Measurements from ENCODE around the gene UBR1. TPM values are rescaled to one million over a fixed set of nuclear protein-coding genes. Genes with fewer than 3 reads are reported as not detected.

Gene UBR1
- total RNA-seq, 1 experiment from 2014 or later: 23.2 TPM

- Histone ChIP-seq H3K36me3 (ENCODE audit: control insufficient read depth, insufficient read depth, low read length) (peaks cover 4% of the 10 kb centered on the region; the same call in 1 of the 2 replicates), H3K9me3 (ENCODE audit: control insufficient read depth, insufficient read depth, low read depth, low read length) (no peaks in the 10 kb centered on the region), H3K27me3 (ENCODE audit: control insufficient read depth, insufficient read depth, low read length) (no peaks in the 10 kb centered on the region), H3K4me1 (ENCODE audit: control insufficient read depth, insufficient read depth, low read length) (no peaks in the 10 kb centered on the region), H3K4me3 (ENCODE audit: low read depth in 2 of 2, low read length in 2 of 2) (no peak overlapping the region), H3K27ac (ENCODE audit: low read length) (no peak overlapping the region)
- TF ChIP-seq POLR2AphosphoS5 (IDR thresholded peaks at IDR 0.05; ENCODE audit: low read depth, low read length) (no peak), TCF7L2 (IDR thresholded peaks at IDR 0.05; ENCODE audit: low read depth, low read length) (no peak), SIN3A (IDR thresholded peaks at IDR 0.05; ENCODE audit: borderline replicate concordance, insufficient read depth, low read depth, low read length) (no peak)
- TF ChIP-seq, protein P1, sequence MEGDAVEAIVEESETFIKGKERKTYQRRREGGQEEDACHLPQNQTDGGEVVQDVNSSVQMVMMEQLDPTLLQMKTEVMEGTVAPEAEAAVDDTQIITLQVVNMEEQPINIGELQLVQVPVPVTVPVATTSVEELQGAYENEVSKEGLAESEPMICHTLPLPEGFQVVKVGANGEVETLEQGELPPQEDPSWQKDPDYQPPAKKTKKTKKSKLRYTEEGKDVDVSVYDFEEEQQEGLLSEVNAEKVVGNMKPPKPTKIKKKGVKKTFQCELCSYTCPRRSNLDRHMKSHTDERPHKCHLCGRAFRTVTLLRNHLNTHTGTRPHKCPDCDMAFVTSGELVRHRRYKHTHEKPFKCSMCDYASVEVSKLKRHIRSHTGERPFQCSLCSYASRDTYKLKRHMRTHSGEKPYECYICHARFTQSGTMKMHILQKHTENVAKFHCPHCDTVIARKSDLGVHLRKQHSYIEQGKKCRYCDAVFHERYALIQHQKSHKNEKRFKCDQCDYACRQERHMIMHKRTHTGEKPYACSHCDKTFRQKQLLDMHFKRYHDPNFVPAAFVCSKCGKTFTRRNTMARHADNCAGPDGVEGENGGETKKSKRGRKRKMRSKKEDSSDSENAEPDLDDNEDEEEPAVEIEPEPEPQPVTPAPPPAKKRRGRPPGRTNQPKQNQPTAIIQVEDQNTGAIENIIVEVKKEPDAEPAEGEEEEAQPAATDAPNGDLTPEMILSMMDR (IDR thresholded peaks at IDR 0.05): no peak
- TF ChIP-seq, protein P2, sequence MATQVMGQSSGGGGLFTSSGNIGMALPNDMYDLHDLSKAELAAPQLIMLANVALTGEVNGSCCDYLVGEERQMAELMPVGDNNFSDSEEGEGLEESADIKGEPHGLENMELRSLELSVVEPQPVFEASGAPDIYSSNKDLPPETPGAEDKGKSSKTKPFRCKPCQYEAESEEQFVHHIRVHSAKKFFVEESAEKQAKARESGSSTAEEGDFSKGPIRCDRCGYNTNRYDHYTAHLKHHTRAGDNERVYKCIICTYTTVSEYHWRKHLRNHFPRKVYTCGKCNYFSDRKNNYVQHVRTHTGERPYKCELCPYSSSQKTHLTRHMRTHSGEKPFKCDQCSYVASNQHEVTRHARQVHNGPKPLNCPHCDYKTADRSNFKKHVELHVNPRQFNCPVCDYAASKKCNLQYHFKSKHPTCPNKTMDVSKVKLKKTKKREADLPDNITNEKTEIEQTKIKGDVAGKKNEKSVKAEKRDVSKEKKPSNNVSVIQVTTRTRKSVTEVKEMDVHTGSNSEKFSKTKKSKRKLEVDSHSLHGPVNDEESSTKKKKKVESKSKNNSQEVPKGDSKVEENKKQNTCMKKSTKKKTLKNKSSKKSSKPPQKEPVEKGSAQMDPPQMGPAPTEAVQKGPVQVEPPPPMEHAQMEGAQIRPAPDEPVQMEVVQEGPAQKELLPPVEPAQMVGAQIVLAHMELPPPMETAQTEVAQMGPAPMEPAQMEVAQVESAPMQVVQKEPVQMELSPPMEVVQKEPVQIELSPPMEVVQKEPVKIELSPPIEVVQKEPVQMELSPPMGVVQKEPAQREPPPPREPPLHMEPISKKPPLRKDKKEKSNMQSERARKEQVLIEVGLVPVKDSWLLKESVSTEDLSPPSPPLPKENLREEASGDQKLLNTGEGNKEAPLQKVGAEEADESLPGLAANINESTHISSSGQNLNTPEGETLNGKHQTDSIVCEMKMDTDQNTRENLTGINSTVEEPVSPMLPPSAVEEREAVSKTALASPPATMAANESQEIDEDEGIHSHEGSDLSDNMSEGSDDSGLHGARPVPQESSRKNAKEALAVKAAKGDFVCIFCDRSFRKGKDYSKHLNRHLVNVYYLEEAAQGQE (IDR thresholded peaks at IDR 0.05; ENCODE audit: insufficient read depth in 1 of 2, low read depth in 2 of 2, low read length in 1 of 2): no peak
- no peak for DNase-seq (ENCODE audit: low read depth, low spot score)
- ChIA-PET CTCF (no interaction called here), POLR2A (no interaction called here)
- intact Hi-C loops (cut with micrococcal nuclease; ENCODE audit: unreplicated experiment): no loop called here
- BruUV-seq (replicated peaks): no TSS peak
- in situ Hi-C loops (cut with HindIII; ENCODE audit: low pct_unique_long_range_greater_than_20kb, low sequenced_read_pairs): no loop called here
- ATAC-seq: no peak
These were observed 96.6 kb downstream of the UBR1 start for GRCh38 chr15:43009206-43009605.

DNA sequence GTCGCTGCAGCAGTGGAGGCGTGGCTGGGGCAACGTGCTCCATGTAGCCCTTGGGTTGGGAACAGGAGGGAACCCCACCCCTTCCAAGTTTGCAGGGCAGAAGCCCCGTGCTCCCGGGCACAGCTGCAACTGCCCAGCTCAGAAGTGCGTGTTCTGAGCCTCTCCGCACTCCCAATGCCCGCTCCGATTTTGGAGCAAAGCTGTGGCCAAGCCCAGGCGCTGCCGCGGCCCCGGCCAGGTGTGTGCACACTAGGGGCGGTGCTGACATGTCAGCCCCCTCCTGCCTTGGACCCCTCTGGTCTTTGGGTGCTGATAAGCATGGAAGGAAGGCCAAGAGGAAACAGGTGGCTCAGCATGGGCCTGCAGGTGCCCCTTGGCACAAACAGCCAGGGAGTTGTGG lies 97.7 kb downstream of the UBR1 start:
- in situ Hi-C loops (cut with HindIII; ENCODE audit: low pct_unique_long_range_greater_than_20kb, low sequenced_read_pairs): no loop called here
- TF ChIP-seq, protein P1 (IDR thresholded peaks at IDR 0.05): no peak
- no peak for TF ChIP-seq POLR2AphosphoS5 (IDR thresholded peaks at IDR 0.05; ENCODE audit: low read depth, low read length)
- no peak for TF ChIP-seq TCF7L2 (IDR thresholded peaks at IDR 0.05; ENCODE audit: low read depth, low read length)
- TF ChIP-seq, protein P2 (IDR thresholded peaks at IDR 0.05; ENCODE audit: insufficient read depth in 1 of 2, low read depth in 2 of 2, low read length in 1 of 2): no peak
- no peak for TF ChIP-seq SIN3A (IDR thresholded peaks at IDR 0.05; ENCODE audit: borderline replicate concordance, insufficient read depth, low read depth, low read length)
- BruUV-seq (replicated peaks): no TSS peak
- intact Hi-C loops (cut with micrococcal nuclease; ENCODE audit: unreplicated experiment): no loop called here
- H3K27ac ChIP-seq (ENCODE audit: low read length): no peak overlapping the region
- no peaks in the 10 kb centered on the region for H3K4me1 ChIP-seq (ENCODE audit: control insufficient read depth, insufficient read depth, low read length)
- no peaks in the 10 kb centered on the region for H3K27me3 ChIP-seq (ENCODE audit: control insufficient read depth, insufficient read depth, low read length)
- POLR2A ChIA-PET: no interaction called here
- no peak for DNase-seq (ENCODE audit: low read depth, low spot score)
- H3K36me3 ChIP-seq (ENCODE audit: control insufficient read depth, insufficient read depth, low read length): peaks cover 4% of the 10 kb centered on the region; the same call in 1 of the 2 replicates
- no peak overlapping the region for H3K4me3 ChIP-seq (ENCODE audit: low read depth in 2 of 2, low read length in 2 of 2)
- no peaks in the 10 kb centered on the region for H3K9me3 ChIP-seq (ENCODE audit: control insufficient read depth, insufficient read depth, low read depth, low read length)
- CTCF ChIA-PET: no interaction called here
- no peak for ATAC-seq
